RPMI8226 (cell line): Measurements from ENCODE around the gene PIGQ.

Experiments
- DNase-seq: peaks from one replicate; pipeline ENCODE4 v3.0.0-alpha.2; 2015

Gene PIGQ

DNA sequence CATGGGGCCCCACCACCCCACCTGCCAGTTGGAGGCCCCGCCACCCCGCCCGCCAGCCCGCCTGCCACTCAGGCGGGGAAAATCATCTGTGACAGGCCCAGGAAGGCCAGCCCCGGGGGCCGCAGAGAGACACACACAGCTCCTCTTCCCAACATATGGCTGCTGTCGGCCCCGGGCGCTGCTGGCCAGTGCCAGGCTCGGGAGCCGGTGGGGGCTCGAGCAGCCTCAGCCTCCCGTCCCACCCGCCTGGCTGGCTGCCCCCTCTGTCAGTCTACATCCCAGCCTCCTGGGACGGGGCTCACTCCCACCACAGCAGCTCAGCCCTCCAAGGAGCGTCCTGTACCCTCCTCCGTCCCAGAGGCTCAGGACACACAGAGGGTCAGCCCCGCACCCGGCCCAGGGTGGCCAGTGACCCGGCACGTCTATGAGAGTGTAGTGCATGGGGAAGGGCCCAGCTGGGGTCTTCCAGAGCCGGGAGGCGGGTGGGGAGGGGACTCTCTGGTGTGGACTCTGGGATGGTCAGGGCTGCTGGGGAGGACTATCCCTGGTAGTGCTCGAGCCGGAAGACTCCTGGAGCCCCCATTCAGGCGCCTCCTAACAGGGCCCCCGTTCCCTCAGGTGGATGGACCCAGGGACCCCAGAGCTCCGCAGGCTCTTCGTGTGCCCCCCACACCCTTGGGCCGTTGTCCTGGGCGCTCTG lies 13.1 kb upstream of the PIGQ start:
- DNase-seq, result no peak

DNA sequence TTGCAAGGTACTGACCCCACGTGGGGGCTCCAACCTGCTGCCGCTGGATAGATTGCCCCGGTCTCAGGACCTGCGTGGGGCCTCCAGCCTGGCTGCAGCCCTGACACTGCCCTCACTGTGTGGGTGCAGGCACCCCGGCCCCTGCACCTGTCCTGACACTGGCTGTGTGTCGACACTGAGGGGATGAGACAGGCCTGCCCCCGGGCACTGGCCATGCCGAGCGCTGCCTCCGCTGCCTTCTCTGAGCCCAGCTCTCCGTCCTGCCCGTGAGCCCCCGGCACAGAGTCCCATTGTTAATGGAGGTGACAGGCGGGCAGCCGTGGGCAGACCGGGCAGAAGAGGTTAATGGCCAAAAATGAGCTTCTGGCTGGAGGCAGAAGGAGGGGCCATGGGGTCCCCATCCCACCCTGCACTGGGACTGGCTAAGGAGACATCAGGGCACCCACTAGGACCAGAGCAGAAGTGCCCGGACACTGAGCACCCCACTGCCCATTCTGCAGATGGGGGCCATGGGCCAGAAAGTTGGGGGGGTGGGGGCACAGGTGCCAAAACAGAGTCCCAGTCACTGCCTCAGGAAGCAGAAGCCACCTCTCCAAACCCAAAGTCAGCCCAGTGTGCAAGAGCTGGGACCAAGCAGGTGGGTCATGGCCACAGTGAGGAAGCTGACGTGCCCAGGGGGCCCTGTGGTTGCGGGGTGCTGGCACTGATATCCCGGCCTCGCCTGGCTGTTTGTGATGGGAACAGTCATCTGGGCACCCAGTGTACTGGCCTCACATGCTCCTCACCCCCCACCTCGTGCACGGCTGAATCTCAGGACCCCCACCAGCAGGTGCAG lies 12.1 kb upstream of the PIGQ start:
- no peak for DNase-seq

DNA sequence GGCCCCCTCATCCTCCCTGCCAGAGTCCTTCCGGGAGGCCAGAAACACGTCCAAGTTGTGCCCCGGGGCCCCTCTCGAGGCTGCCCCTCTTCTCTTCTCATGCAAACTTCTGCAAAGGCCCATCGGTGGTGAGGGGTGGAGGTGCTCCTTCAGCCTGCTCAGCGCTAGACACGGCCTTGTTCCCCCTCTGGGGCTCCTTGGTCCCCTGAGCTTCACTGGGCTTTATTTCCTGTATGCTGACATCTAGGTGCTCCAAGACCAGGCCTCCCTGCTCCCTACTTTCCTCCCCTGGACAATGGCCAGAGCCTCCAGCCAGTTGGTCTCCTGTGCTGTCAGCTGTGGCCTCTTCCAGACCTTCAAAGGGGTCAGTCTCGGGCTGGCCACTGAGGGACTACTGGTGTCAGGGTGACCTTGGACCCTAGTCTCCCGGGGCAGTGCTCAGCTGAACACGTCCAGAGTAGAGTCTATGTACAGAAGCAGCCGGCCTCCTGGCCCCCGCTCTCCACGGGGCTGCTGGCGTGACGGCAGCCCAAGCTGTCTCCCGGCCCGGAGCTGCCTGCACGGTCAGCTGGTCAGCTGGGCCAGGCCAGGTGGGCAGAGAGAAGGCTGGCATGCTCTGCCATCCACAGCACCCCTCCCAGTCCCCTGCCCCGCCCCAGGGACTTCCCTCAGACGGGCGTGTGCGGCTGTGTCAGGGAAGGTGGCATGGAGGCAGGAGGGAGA lies 11.3 kb upstream of the PIGQ start:
- DNase-seq, result no peak

DNA sequence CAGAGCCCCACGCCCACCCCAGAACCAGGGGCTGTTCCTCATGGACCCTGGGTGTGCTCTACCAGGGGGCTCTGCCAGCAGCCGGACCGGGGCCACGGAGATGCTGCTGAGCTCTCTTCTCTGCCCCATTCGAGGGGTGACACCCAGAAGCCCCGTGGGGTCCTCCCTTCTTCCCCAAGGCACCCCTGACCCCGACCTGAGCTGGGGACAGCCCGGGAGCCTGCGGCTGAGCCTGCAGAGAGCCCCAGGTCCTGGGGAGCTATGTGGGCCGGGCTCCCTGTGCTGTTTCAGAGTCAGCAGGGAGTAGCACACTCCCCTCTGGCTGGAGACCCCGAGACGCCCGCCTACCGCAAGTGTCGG lies 10.8 kb upstream of the PIGQ start:
- DNase-seq, result no peak

DNA sequence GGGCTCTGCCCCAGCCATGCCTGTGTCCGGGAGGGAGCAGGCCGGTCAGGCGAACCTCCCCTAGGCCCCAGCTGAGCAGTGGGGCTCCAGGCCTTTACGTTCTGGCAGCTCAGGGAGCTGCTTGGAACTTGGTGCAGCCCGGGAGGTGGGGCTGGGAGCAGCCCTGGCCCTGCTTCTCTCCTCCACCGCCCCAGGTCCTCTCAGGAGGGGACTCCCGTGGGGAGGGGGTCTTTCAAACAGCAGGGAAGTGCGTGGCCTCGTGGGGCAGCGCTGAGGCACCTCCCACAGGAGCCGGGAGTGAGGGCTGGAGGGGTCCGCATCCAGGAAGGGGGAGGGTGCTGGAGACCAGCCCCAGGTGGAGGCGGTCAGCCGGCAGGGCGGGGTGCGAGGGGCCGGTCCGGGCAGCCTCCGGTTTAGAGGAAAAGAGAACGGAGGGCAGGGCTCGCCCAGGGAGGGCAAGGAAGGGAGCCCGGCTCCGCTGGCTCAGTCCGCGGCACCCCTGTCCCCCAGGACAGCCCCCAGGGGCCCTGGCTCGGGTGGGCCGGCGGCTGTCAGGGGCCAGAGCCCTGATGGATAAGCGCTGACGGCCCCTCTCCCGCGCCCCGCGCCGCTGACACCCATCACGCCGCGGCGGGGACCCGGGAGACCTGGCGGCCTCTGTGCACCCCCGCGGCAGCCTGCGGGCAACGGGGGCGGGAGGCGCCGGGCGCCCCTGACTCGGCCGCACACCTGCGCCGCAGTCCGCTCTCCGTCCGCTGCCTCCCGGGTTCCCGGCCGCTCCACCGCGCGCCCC lies 10.2 kb upstream of the PIGQ start:
- DNase-seq, result no peak

DNA sequence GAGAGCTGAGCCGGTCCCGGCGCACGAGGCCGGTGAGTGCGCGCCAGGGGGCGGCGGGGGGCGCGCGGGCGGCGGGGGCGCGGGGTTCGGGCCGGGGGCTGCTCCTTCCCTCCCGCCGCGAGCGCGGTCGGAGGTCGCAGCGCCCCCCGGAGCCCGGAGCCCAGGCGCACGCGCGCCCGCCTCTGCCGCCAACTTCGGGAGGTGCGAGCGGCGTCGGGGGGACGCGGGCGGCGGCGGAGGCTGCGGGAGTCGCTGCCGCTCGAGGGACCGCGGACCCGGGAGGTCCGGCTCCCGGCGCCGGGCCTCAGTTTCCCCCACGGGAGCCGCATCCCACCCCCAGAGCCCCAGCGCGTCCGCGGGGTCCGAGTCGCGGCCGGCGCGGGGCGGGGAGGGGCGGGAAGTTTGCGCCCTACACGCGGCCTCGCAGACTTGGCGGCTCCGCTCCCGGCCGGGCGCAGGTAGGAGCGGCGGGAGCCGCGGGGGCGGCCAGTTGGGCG lies 9.5 kb upstream of the PIGQ start, which contains the start of gene PRR35:
PRR35 (plus strand) TSS at position 191 of the 497 bp plus-strand sequence. CDS start 2,901 bp downstream, outside the sequence.
- no peak for DNase-seq

DNA sequence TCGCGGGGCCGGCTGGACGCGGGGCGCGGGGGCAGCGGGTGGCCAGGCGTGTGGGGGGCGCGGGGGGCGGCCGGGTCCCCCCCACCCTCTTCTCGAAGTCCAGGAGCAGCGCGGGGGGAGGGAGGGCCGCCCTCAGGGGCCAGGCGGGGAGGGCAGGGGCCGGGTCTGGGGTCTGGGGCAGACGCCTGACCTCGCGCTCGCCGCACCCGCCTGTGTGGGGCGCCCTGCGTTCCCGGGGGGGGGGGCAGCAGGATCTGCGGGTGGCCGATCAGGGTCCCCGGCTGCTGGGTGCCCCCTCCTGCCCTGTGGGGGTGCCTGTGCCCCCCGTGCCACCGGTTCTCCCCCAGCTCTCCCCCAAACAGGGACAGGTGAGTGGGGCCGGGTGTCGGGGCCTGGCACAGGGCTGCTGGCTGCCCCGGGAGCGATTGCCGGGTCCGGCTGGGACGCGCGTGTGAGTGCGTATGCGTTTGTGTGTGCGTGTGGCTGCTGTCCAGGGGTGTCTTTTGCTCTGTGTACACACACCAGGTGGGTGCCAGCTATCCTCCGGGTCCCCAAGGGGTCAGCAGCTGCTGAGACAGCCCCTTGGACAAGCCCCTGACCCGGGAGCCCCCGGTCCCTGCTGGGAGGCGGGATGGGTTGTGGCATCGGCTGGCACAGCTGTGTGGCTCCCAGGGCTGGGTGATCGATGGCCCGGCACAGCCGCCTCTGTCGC lies 8.9 kb upstream of the PIGQ start:
- DNase-seq, result no peak

DNA sequence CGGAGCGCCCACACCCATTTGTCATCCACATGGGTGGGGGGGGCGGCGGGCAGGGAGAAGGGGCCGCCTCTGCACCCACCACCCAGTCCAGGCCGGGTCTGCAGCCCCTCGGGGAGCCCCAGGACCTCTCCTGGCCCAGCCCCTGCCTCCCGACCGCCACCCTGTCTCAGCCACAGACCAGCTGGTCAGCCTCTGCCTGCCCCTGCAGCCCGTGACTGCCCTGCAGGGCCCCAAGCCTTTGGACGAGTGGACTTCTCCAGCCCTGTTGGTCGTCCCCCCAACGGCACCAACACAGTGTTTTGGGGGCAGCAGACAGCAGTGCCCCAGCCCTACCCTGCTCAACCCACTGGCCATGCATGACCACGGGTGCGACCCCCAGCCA lies 8.4 kb upstream of the PIGQ start:
- DNase-seq, result no peak

DNA sequence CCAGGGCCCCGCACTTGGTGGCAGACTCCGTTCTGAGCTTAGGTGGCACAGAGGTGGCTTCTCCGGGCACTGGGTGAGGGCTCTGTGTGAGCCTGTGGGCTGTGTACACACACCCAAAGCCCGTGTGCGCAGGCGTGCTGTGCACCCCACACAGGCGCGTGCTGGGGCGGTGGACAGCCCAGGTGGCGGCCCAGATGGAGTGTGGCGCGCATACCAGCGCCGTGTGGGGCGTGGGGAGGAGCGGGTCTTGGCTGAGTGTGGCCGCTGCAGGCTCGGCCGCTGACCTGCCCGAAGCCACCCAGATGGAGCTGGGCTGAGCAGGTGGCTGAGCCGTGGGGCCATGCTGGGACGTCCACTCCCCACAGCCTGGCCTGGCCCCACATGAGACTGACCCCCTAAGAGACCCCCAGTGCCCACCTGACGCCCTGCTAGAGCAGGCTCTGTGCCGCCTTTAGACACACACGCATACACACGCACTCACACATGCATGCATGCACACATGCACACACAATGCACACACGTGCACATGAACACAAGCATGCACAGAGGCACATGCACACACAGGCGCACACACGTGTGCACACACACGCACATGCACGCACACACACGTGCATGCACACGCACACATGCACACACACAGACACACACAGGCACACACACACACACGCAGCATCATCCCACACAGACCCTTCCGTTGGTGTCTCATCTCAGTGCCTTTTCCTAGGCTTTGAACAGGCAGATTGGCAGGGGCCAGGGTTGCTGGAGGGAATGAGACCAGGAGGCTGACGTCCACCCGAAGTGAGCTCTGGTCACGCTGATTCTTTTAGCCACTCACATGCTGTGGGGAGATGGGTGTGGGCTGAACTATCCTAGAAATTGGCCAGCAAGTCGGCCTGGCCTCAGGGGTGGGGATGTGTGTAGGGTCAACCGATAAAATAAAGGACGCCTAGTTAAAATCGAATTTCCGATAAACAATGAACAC lies 7.5 kb upstream of the PIGQ start:
- DNase-seq, result no peak

DNA sequence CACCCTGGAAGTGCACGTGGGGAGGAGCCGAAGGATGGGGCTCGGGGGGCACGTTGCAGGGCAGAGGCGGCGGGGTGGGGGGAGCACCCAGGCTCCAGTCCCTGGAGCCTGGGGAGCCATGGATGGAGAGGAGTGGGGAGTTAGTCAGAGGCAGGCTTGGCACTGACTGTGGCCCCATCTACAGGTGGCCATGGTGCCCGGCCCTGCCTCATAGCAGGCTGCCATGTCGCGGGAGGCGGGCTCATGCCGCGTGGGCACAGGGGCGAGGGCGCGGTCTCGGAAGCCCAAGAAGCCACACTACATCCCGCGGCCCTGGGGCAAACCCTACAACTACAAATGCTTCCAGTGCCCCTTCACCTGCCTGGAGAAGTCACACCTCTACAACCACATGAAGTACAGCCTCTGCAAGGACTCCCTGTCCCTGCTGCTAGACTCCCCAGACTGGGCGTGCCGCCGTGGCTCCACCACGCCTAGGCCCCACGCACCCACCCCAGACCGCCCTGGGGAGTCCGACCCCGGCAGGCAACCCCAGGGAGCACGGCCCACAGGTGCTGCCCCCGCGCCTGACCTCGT lies 6.6 kb upstream of the PIGQ start:
- DNase-seq, result peak; percentile 44

DNA sequence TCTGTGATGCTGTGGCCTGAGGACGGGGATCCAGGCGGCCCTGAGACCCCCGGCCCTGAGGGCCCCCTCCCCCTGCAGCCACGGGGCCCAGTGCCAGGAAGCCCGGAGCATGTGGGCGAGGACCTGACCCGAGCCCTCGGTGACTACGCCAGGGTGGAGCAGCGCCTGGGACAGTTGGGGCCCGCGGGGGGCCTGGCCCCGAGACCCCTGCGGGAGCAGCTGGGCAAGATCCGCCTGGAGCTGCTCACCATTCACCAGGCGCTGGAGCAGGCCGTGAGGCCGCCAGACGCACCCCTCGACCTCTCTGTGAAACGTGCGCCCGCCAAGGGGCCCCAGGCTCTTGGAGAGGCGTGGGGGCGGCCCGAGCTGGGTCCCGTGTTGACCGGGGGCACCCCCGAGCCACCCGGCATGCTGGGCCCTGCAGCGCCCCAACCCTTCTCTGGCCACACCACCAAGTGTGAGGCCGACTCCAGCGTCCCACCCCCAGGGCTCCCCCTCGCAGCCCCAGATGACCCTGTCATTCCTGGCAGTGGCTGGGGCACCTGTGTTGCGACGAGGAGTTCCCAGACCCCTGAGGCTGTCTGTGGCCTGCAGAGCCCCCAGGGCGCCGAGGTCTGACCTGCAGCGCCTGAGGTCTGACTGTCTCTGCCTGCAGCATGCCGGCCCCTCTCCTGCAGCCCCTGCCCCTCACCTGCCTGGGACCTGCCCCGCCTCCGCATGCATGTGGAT lies 4.9 kb upstream of the PIGQ start:
- no peak for DNase-seq

DNA sequence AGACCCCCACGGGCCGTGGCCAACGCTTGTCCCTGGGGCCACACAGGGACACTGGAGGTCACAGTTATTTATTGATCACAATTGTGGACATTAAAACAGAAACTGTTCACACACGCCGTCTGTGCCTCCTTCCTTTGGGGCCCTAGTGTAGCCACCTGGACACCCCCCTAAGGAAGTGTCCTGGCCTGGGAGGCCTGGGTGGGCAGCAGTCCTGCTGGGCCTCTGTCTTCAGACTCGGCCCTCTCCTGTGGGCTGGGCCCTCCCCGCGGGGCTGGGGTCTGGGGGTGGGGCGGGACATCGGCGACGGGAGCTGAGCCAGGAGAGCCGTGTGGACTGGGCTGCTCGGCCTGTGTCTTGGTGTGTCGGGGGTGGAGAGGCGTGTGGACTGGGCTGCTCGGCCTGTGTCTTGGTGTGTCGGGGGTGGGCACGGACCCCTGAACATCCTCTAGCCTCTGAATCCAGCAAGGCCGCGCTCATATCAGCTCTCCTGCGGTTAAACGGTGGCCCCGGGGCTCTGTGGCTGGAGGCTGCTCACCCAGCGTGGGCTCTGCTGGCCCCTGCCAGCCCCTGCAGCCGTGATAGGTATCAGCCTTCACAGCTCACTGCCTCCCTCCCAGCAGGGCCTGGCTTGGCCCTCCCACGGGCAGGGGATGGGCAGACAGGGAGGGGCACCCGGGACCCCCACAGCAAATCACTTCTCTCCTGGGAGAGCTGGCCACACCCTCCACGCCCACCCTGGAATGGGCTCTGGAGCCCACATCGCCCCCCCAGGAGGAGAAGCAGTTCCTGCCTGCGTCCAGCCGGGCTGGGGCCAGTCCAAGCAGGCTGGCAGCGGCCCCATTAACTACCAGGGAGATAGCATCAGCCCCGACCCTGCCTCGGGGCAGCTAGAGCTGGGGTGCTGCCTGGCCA lies 4.1 kb upstream of the PIGQ start:
- no peak for DNase-seq

DNA sequence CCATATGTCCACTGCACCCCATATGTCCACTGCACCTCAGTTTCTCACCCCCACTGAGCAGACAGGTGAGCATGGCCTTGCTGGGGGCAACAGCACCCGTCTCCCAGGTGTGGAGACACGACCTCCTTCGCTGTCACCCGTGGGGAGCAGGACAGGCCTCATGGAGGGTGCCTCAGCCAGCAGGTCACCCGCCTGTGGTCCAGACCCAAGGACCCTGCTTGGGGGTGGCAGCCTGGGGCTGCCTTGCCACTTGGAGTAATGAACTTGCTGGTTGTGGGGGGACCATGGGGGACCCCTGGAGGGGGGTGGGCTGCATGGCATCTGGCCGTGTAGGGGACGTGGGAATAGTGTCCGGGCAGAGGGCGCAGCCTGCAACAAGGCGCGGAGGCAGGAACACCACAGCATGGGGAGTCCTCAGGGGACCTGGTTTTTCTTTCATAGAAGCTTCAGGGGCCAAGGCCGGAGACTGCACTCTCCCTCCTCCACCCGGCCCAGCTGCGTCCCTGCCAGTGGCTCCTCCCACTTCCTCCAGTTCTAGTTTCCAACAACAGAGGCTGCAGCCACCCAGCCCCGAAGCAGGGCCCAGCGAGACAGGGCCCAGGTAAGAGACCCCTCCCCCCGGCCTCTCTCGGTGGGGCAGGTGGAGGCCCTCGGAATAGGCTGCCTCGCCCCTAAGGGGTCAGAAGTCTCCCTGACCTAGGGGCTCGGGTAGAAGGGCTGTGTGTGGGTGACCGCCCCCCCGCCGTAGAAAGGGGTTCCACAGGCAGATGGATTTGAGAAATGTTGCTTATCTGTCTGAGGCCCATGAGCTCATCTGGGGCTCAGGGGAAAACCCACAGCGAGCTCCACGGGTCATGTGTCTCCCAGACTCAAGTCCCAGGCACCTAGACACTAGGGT lies 3.0 kb upstream of the PIGQ start, which contains the start of gene NHLRC4:
NHLRC4 (plus strand) TSS at position 531 of the 898 bp plus-strand sequence. CDS start 1,043 bp downstream, outside the sequence.
- peak; percentile 94 for DNase-seq

DNA sequence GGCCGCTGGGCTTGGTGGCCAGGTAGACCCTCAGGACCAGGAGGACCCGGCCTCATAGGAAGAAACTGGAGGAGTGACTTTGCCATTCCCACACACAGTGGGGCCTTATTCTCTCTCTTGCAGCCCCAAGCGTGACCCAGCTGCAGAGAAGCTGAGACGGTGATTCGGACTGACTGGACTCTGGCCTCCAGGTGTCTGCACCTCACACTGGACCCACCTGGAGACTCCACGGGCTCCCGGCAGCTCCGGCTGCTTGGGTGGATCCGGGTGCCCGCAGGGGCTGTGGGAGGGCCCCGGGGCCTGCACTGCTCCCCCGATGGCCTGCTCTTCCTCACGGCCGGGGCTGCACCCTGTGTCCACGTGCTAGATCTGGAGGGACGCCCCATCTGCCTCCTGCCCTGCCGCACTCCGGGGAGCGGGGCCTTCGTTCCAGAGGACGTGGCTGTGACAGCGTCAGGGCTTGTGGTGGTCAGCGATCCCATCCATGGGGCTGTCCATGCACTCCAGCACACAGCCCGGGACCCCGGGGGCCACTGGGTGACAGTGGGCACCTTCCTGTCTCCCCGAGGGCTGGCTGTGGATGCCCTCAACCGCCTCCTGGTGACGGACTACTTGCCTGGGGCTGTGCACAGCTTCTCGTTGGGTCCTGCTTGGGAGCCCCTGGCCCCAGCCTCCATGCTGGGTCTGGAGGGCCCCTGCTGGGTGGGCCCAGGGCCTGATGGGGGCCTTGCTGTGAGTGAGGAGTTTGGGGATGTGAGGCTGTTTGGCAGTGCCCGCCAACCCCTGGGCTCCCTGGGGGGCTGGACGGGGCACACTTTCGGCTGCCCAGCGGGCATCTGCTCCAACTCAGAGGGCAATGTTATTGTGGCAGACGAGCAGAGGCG lies 2.2 kb upstream of the PIGQ start:
- no peak for DNase-seq

DNA sequence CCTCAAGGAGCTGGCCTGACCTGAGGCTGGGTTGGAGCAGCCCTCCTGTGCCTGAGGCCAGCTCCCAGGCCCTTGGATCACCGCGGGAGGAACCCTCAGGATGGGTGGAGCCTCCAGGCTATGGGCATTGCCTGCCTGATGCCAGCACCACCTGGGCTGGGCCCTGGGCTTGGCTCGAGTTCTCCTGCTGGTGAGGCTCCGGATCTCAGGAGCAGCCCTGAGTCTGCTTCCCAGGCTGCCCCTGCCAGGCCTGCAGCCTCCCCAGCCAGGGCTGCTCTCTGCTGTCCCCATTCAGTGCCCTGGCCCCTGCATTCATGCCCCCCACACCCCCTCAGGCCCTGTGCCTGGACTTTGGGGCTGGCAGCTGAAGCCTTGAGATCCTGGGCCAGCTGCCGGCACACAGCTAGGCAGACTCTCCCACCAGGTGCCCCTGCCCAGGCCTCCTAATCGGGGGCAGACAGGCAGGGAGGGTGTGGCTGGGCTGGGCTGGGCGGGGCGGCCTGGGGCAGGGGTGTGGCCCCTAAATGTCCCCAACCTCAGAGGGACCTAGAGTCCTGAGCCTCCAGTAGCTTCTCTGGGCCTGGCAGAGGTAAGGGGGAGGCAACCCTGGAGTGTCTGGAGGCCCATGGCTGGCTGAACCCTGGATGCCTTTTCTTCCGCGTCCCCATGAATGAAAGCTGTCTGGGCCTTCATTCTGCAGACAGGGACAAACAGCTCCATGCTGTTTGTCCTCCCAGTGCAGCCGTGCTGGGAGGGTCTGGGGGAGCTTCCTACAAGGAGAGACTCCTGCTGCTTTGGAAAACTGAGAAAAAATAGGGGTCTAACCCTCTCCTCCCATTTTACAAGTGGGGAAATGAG lies 1.1 kb upstream of the PIGQ start:
- no peak for DNase-seq
